A549 treated with CpdA at 1 μM for 4 hours (cell line): ENCODE data around the gene KBTBD8. TPM values are rescaled to one million over a fixed set of nuclear protein-coding genes. Genes with fewer than 3 reads are reported as not detected.

Experiments
- total RNA-seq: library from RNA; stranded (reverse); fragments of 200-300 nt; extraction: Qiagen RNA extraction; gene quantifications from 5 replicates; pipeline ENCODE4 v1.2.3, GENCODE V29; 2022; ENCODE audit warnings: low read depth

The KBTBD8 gene
- 0.32 to 0.83 TPM (median 0.65 TPM) in 5 replicates for total RNA-seq

GRCh38 chr3:66998113-66998903, at the start of gene KBTBD8:
Gene KBTBD8, plus strand, starts transcription at chr3:66998307. Its CDS starts 49 bp downstream, at chr3:66998356.

